Mesenteric fat pad (tissue), 1 donor: Measurements from ENCODE around the gene PTGIS. TPM values are rescaled to one million over a fixed set of nuclear protein-coding genes. Genes with fewer than 3 reads are reported as not detected.

Experiments
- DNase-seq: peaks from one replicate; pipeline ENCODE4 v3.0.0-alpha.2; 2020; ENCODE audit warnings: low spot score
- total RNA-seq: library from RNA; stranded (reverse); fragmentation: NEBNext Ultra II Directional; extraction: Animal tissue kit (Norgen Biotek cat#: 25700); gene quantifications from one replicate; pipeline ENCODE4 v1.2.1, GENCODE V29; 2021
- donor health status: DM: yes; HTN: yes; CAD: no.

Gene PTGIS
- total RNA-seq, 1 donor from 2014 or later = 124 TPM

- no peak for DNase-seq
Measured at GRCh38 chr20:49532285-49532946, 35.5 kb downstream of the PTGIS start.

- no peak for DNase-seq
Measured at GRCh38 chr20:49529470-49529869, 38.5 kb downstream of the PTGIS start.

- DNase-seq = no peak
Measured at GRCh38 chr20:49526568-49526967, 41.4 kb downstream of the PTGIS start.

- DNase-seq = no peak
Measured at GRCh38 chr20:49526056-49526455, 41.9 kb downstream of the PTGIS start.

GRCh38 chr20:49523767-49524360 is 44.1 kb downstream of the PTGIS start:
- no peak for DNase-seq

GRCh38 chr20:49521356-49521755 is 46.6 kb downstream of the PTGIS start:
- DNase-seq = no peak

- no peak for DNase-seq
Measured at GRCh38 chr20:49519777-49520359, 48.1 kb downstream of the PTGIS start.

GRCh38 chr20:49519212-49519712 is 48.7 kb downstream of the PTGIS start:
- no peak for DNase-seq

GRCh38 chr20:49518576-49518975 is 49.4 kb downstream of the PTGIS start:
- DNase-seq = no peak

GRCh38 chr20:49517805-49518100 is 50.2 kb downstream of the PTGIS start:
- no peak for DNase-seq

GRCh38 chr20:49516916-49517804 is 50.8 kb downstream of the PTGIS start:
- DNase-seq = no peak

- no peak for DNase-seq
Measured at GRCh38 chr20:49515586-49515985, 52.4 kb downstream of the PTGIS start.

GRCh38 chr20:49513517-49513916 is 54.4 kb downstream of the PTGIS start:
- DNase-seq = no peak

GRCh38 chr20:49513009-49513408 is 54.9 kb downstream of the PTGIS start:
- no peak for DNase-seq

- DNase-seq = no peak
Measured at GRCh38 chr20:49511788-49512525, 56.0 kb downstream of the PTGIS start.

GRCh38 chr20:49510562-49511122 is 57.3 kb downstream of the PTGIS start:
- DNase-seq = no peak

GRCh38 chr20:49508435-49509199 is 59.3 kb downstream of the PTGIS start:
- no peak for DNase-seq

GRCh38 chr20:49507741-49508434 is 60.0 kb downstream of the PTGIS start:
- DNase-seq = no peak

- DNase-seq = no peak
Measured at GRCh38 chr20:49505518-49505917, 62.4 kb downstream of the PTGIS start.
